ENCODE measurements around the gene KRTAP5-9.

DNA sequence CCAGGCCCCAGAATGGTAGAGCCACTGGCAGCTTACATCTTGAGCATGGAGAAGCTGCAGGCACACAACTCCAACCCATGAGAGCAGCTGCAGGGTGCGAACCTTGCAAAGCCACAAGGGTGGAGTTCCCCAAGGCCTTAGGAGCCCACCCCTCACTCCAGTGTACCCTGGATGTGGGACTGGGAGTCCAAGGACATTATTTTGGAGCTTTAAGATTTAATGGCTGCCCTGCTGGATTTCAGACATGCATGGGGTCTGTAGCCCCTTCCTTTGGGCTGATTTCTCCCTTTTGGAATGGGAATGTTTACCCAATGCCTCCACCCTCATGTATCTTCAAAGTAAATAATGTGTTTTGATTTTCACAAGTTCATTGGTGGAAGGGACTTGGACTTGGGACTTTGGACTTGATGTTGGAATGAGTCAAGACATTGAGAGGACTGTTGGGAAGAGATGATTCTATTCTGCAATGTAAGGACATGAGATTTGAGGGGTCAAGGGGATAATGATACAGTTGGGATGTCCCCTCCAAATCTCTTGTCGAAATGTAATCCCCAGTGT lies 22.2 kb upstream of the KRTAP5-9 start:
- TF ChIP-seq POLR2AphosphoS5 (IDR thresholded peaks at IDR 0.05) (no peak), POLR2A (IDR thresholded peaks at IDR 0.05) (no peak), EP300 (IDR thresholded peaks at IDR 0.05) (no peak)
- TF ChIP-seq, protein P1, sequence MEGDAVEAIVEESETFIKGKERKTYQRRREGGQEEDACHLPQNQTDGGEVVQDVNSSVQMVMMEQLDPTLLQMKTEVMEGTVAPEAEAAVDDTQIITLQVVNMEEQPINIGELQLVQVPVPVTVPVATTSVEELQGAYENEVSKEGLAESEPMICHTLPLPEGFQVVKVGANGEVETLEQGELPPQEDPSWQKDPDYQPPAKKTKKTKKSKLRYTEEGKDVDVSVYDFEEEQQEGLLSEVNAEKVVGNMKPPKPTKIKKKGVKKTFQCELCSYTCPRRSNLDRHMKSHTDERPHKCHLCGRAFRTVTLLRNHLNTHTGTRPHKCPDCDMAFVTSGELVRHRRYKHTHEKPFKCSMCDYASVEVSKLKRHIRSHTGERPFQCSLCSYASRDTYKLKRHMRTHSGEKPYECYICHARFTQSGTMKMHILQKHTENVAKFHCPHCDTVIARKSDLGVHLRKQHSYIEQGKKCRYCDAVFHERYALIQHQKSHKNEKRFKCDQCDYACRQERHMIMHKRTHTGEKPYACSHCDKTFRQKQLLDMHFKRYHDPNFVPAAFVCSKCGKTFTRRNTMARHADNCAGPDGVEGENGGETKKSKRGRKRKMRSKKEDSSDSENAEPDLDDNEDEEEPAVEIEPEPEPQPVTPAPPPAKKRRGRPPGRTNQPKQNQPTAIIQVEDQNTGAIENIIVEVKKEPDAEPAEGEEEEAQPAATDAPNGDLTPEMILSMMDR (IDR thresholded peaks at IDR 0.05): no peak
